Measurements from ENCODE around the gene SGCD.

SGCD gene

GRCh38 chr5:156774273-156774672, 447.3 kb downstream of the SGCD start:
- DNase-seq (ENCODE audit: low read depth in 2 of 2), result no peak

- DNase-seq (ENCODE audit: low read depth in 2 of 2), result no peak
Observed at GRCh38 chr5:156778139-156778706, 451.3 kb downstream of the SGCD start.

GRCh38 chr5:156778752-156779151, 451.8 kb downstream of the SGCD start:
- DNase-seq (ENCODE audit: low read depth in 2 of 2), result no peak

GRCh38 chr5:156779436-156779835, 452.5 kb downstream of the SGCD start:
- no peak for DNase-seq (ENCODE audit: low read depth in 2 of 2)

GRCh38 chr5:156783092-156783491, 456.1 kb downstream of the SGCD start:
- DNase-seq (ENCODE audit: low read depth in 2 of 2), result no peak

- no peak for DNase-seq (ENCODE audit: low read depth in 2 of 2)
Observed at GRCh38 chr5:156794687-156795086, 467.7 kb downstream of the SGCD start.

GRCh38 chr5:156798201-156798600, 471.2 kb downstream of the SGCD start:
- no peak for DNase-seq (ENCODE audit: low read depth in 2 of 2)

- no peak for DNase-seq (ENCODE audit: low read depth in 2 of 2)
Observed at GRCh38 chr5:156799171-156799570, 472.2 kb downstream of the SGCD start.

GRCh38 chr5:156800929-156801328, 474.0 kb downstream of the SGCD start:
- no peak for DNase-seq (ENCODE audit: low read depth in 2 of 2)

GRCh38 chr5:156802501-156802900, 475.5 kb downstream of the SGCD start:
- no peak for DNase-seq (ENCODE audit: low read depth in 2 of 2)

- DNase-seq (ENCODE audit: low read depth in 2 of 2), result no peak
Observed at GRCh38 chr5:156803404-156803803, 476.4 kb downstream of the SGCD start.

- no peak for DNase-seq (ENCODE audit: low read depth in 2 of 2)
Observed at GRCh38 chr5:156812959-156813358, 486.0 kb downstream of the SGCD start.

- DNase-seq (ENCODE audit: low read depth in 2 of 2), result no peak
Observed at GRCh38 chr5:156815988-156816599, 489.1 kb downstream of the SGCD start.
